ELF-1 (cell line): ENCODE results near the gene MIOS.

ENCODE experiments used
- DNase-seq: peaks from one replicate; pipeline ENCODE4 v3.0.0-alpha.2; 2016; ENCODE audit warnings: low read depth, low spot score

MIOS gene

GRCh38 chr7:7583731-7584130, 17.0 kb downstream of the MIOS start:
- DNase-seq = no peak

GRCh38 chr7:7584653-7585052, 18.0 kb downstream of the MIOS start:
- no peak for DNase-seq

- no peak for DNase-seq
Measured at GRCh38 chr7:7585241-7585928, 18.7 kb downstream of the MIOS start.

GRCh38 chr7:7595451-7595850, 28.8 kb downstream of the MIOS start:
- no peak for DNase-seq

GRCh38 chr7:7596176-7596575, 29.5 kb downstream of the MIOS start:
- no peak for DNase-seq

- DNase-seq = no peak
Measured at GRCh38 chr7:7607010-7607409, 40.3 kb downstream of the MIOS start.

GRCh38 chr7:7609330-7609729, 42.6 kb downstream of the MIOS start:
- DNase-seq = no peak

GRCh38 chr7:7612519-7612918, 45.8 kb downstream of the MIOS start:
- DNase-seq = no peak

- no peak for DNase-seq
Measured at GRCh38 chr7:7613210-7613609, 46.5 kb downstream of the MIOS start.

GRCh38 chr7:7614018-7614741, 47.5 kb downstream of the MIOS start:
- DNase-seq = no peak

- DNase-seq = no peak
Measured at GRCh38 chr7:7617550-7617949, 50.9 kb downstream of the MIOS start.

GRCh38 chr7:7618410-7618809, 51.7 kb downstream of the MIOS start:
- no peak for DNase-seq

- no peak for DNase-seq
Measured at GRCh38 chr7:7620236-7620635, 53.6 kb downstream of the MIOS start.

GRCh38 chr7:7620644-7621210, 54.0 kb downstream of the MIOS start:
- DNase-seq = no peak

- DNase-seq = no peak
Measured at GRCh38 chr7:7628476-7628875, 61.8 kb downstream of the MIOS start.

GRCh38 chr7:7630626-7631329, 64.1 kb downstream of the MIOS start:
- DNase-seq = no peak

- DNase-seq = no peak
Measured at GRCh38 chr7:7639421-7639820, 72.7 kb downstream of the MIOS start.

GRCh38 chr7:7639847-7640220, 73.2 kb downstream of the MIOS start:
- DNase-seq = no peak

- peak; percentile 100 for DNase-seq
Measured at GRCh38 chr7:7640221-7641128, 73.8 kb downstream of the MIOS start, which contains the start of gene UMAD1. UMAD1 (plus strand) TSS chr7:7640752; CDS start chr7:7673372, 32,620 bp downstream.

GRCh38 chr7:7641129-7641663, 74.5 kb downstream of the MIOS start:
- no peak for DNase-seq

GRCh38 chr7:7642081-7642480, 75.4 kb downstream of the MIOS start:
- DNase-seq = no peak
